ENCODE results near the gene NFKBIB.

NFKBIB gene

DNA sequence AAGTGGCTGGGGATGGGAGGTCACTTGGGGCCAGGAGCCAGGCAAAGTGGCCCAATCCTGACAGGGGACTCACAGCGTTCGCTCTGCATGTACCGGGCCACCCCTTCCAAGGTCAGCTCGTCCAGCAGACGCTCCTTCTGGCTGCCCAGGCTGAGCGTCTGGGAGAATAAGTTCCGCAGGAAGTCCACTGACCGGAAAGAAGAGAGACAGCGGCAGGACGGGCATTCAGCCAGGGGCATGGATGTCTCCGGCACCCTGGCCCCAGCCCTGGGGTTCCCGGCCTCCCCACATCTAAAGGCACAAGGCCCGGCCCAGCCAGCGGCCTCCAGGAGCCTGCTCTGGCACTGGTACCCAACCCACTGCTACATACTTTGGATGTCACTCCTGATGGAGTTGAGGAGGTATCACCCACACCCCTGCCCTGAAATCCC is 6.4 kb upstream of the NFKBIB start:
- Histone ChIP-seq H3K4me2 (ENCODE audit: low read depth, low read length) (no peak overlapping the region), H2AFZ (ENCODE audit: low read length) (no peak overlapping the region), H3K4me1 (ENCODE audit: low read length) (0 out of 2 replicates have a peak, but pooled peaks cover 6% of the 10 kb centered on the region), H3K9me3 (replicated peaks; ENCODE audit: insufficient read depth, low read length) (no peaks in the 10 kb centered on the region), H3K79me2 (ENCODE audit: low read length) (peaks cover 23% of the 10 kb centered on the region), H3K27ac (ENCODE audit: low read length) (no peak overlapping the region), H3K4me3 (ENCODE audit: low read length) (no peak overlapping the region), H3K9ac (ENCODE audit: low read length) (no peak overlapping the region), H3K9me2 (replicated peaks; ENCODE audit: insufficient read depth, low read length) (no peaks in the 10 kb centered on the region), H3K27me3 (replicated peaks; ENCODE audit: insufficient read depth, low read length) (no peaks in the 10 kb centered on the region), H3K36me3 (replicated peaks; ENCODE audit: insufficient read depth, low read length) (no peaks in the 10 kb centered on the region), H4K20me1 (ENCODE audit: insufficient read depth, low read length) (no peaks in the 10 kb centered on the region), H3F3A (ENCODE audit: insufficient read depth, low read length) (no peaks in the 10 kb centered on the region)
- TF ChIP-seq, protein P1, sequence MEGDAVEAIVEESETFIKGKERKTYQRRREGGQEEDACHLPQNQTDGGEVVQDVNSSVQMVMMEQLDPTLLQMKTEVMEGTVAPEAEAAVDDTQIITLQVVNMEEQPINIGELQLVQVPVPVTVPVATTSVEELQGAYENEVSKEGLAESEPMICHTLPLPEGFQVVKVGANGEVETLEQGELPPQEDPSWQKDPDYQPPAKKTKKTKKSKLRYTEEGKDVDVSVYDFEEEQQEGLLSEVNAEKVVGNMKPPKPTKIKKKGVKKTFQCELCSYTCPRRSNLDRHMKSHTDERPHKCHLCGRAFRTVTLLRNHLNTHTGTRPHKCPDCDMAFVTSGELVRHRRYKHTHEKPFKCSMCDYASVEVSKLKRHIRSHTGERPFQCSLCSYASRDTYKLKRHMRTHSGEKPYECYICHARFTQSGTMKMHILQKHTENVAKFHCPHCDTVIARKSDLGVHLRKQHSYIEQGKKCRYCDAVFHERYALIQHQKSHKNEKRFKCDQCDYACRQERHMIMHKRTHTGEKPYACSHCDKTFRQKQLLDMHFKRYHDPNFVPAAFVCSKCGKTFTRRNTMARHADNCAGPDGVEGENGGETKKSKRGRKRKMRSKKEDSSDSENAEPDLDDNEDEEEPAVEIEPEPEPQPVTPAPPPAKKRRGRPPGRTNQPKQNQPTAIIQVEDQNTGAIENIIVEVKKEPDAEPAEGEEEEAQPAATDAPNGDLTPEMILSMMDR (IDR thresholded peaks at IDR 0.05; ENCODE audit: low read length): no peak
- TF ChIP-seq EZH2phosphoT487 (IDR thresholded peaks at IDR 0.05; ENCODE audit: low read length) (no peak), EZH2 (optimal IDR thresholded peaks at IDR 0.05; ENCODE audit: low read depth, low read length) (no peak)
- DNase-seq: no peak

DNA sequence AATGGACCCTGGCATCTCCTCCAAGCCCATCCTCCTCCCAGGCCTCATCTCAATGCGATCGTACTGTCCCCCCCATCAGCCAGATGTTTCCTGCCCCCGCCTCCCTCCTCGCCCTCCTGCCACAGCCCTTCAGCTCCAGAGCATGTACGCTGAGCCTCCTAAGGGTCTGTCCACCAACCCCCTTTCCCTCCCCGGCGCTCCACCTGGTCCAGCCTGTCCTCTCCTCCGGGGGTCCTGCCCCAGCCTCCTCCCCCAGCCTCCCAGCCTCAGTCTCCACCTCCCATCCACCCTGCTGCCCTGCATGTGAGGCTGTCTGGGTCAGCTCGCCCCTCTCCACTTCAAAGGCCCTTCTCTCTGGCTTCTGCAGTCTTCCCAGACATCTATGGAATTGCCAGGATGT is 4.8 kb upstream of the NFKBIB start:
- no peak overlapping the region for H2AFZ ChIP-seq (ENCODE audit: low read length)
- no peak overlapping the region for H3K4me2 ChIP-seq (ENCODE audit: low read depth, low read length)
- H3K9me2 ChIP-seq (replicated peaks; ENCODE audit: insufficient read depth, low read length): no peaks in the 10 kb centered on the region
- H3K4me1 ChIP-seq (ENCODE audit: low read length): 0 out of 2 replicates have a peak, but pooled peaks cover 10% of the 10 kb centered on the region
- H3K4me3 ChIP-seq (ENCODE audit: low read length): no peak overlapping the region
- no peaks in the 10 kb centered on the region for H3F3A ChIP-seq (ENCODE audit: insufficient read depth, low read length)
- no peaks in the 10 kb centered on the region for H3K9me3 ChIP-seq (replicated peaks; ENCODE audit: insufficient read depth, low read length)
- TF ChIP-seq, protein P1 (IDR thresholded peaks at IDR 0.05; ENCODE audit: low read length): no peak
- TF ChIP-seq EZH2 (optimal IDR thresholded peaks at IDR 0.05; ENCODE audit: low read depth, low read length): no peak
- no peak for TF ChIP-seq EZH2phosphoT487 (IDR thresholded peaks at IDR 0.05; ENCODE audit: low read length)
- H3K79me2 ChIP-seq (ENCODE audit: low read length): peaks cover 33% of the 10 kb centered on the region
- no peaks in the 10 kb centered on the region for H4K20me1 ChIP-seq (ENCODE audit: insufficient read depth, low read length)
- no peaks in the 10 kb centered on the region for H3K27me3 ChIP-seq (replicated peaks; ENCODE audit: insufficient read depth, low read length)
- no peak overlapping the region for H3K9ac ChIP-seq (ENCODE audit: low read length)
- no peak overlapping the region for H3K27ac ChIP-seq (ENCODE audit: low read length)
- H3K36me3 ChIP-seq (replicated peaks; ENCODE audit: insufficient read depth, low read length): no peaks in the 10 kb centered on the region
- DNase-seq: no peak

DNA sequence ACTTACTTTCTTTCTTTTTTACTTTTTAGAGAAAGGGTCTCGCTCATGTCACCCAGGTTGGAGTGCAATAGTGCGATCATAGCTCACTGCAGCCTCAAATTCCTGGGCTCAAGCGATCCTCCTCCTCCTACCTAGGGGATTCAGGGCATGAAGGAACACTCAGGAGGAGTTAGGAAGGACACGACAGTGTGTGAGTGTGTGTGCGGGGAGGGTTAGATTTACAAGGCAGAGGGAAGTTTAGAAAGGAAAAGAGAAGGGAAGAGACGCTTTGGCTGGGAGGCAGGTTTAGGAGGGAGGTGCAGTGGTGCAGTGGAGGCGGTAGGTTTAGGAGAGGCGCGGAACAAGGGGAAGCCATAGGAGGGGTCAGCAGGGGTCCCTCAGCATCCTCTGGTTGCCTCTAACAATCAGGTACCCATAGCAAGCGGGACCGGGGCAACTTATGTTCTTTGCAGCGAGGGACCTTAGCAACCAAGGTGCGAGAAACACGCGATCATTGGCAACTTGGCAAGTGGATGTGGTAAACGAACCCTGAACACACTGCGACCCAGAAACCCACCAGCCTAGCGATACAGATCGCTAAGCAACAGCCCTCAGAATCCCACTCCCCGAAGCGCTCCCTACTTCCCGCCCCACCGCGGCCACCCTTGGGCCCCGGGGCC is 852 bp upstream of the NFKBIB start:
- H3K4me2 ChIP-seq (ENCODE audit: low read depth, low read length): peak overlapping the region; percentile 98
- peaks cover 6% of the 10 kb centered on the region for H3F3A ChIP-seq (ENCODE audit: insufficient read depth, low read length)
- H3K9ac ChIP-seq (ENCODE audit: low read length): peak overlapping the region; percentile 90
- TF ChIP-seq, protein P1 (IDR thresholded peaks at IDR 0.05; ENCODE audit: low read length): no peak
- TF ChIP-seq EZH2 (optimal IDR thresholded peaks at IDR 0.05; ENCODE audit: low read depth, low read length) (no peak), EZH2phosphoT487 (IDR thresholded peaks at IDR 0.05; ENCODE audit: low read length) (no peak)
- H3K27ac ChIP-seq (ENCODE audit: low read length): peak overlapping the region; percentile 60; the same call in 1 of the 2 replicates
- H4K20me1 ChIP-seq (ENCODE audit: insufficient read depth, low read length): no peaks in the 10 kb centered on the region
- H3K9me2 ChIP-seq (replicated peaks; ENCODE audit: insufficient read depth, low read length): no peaks in the 10 kb centered on the region
- peak overlapping the region; percentile 92 for H2AFZ ChIP-seq (ENCODE audit: low read length)
- peaks cover 17% of the 10 kb centered on the region; the same call in 1 of the 2 replicates for H3K4me1 ChIP-seq (ENCODE audit: low read length)
- peaks cover 64% of the 10 kb centered on the region for H3K79me2 ChIP-seq (ENCODE audit: low read length)
- no peak for DNase-seq
- H3K27me3 ChIP-seq (replicated peaks; ENCODE audit: insufficient read depth, low read length): no peaks in the 10 kb centered on the region
- no peaks in the 10 kb centered on the region for H3K36me3 ChIP-seq (replicated peaks; ENCODE audit: insufficient read depth, low read length)
- no peaks in the 10 kb centered on the region for H3K9me3 ChIP-seq (replicated peaks; ENCODE audit: insufficient read depth, low read length)
- peak overlapping the region; percentile 94 for H3K4me3 ChIP-seq (ENCODE audit: low read length)
